A549 (cell line): ENCODE data around the gene HOMER2.
"Not testable (repeated sequence)": the region's sequence is repeated elsewhere in the genome, so short reads cannot be mapped to it uniquely, and the experiment has no call there.

ENCODE experiments used
- BHLHE40 ChIP-seq: IDR thresholded peaks from 2 replicates; pipeline ENCODE4 v1.6.1; 2012; ENCODE audit warnings: low read depth, low read length, inconsistent platforms
- CTCF ChIP-seq: fragments of >200 bp; sonication (Bioruptor Twin); formaldehyde crosslinking; IDR thresholded peaks from 3 replicates; pipeline ENCODE4 v1.5.1; 2016
- EP300 ChIP-seq, 2 experiments: fragments of >200 bp; sonication (Bioruptor Twin); formaldehyde crosslinking; IDR thresholded peaks; 2 replicates in 1 of 2; 3 replicates in 1 of 2; pipeline ENCODE4 v1.6.1; 2016 to 2017
- POLR2AphosphoS2 ChIP-seq: conservative IDR thresholded peaks from 2 replicates; pipeline ENCODE4 v1.6.1; 2012; ENCODE audit warnings: low read length, improper control_type of control experiment, inconsistent platforms

DNA sequence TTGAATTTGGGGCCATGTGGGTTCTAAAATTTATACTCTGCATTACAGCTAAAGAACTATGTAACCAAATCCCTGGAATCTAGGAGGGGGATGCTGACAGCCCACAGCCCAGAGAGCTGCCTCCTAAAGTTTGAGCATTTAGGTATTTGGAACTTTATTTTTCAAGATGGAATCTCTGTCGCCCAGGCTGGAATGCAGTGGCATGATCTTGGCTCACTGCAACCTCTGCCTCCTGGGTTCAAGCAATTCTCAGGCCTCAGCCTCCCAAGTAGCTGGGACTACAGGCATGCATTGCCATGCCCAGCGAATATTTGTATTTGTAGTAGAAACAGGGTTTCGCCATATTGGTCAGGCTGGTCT is 48.1 kb upstream of the HOMER2 start:
- not testable (repeated sequence) for TF ChIP-seq POLR2AphosphoS2; EP300 (IDR thresholded peaks at IDR 0.05); CTCF; BHLHE40
